ENCODE results near the gene CDH18. TPM values are rescaled to one million over a fixed set of nuclear protein-coding genes. Genes with fewer than 3 reads are reported as not detected.

The CDH18 gene
- total and polyA plus RNA-seq, 2 of the 4 experiments (the other 2 are of a cell fraction): 0.24 to 1.1 TPM

GRCh38 chr5:19986806-19987205 lies 1.2 kb downstream of the CDH18 start:
- Histone ChIP-seq H3K14ac (replicated peaks; ENCODE audit: low read depth, low read length) (no peak overlapping the region), H3K4me1 (ENCODE audit: control insufficient read depth, insufficient read depth, low read length) (no peaks in the 10 kb centered on the region), H3K27me3 (ENCODE audit: control insufficient read depth, insufficient read depth, low read length) (peaks cover 3% of the 10 kb centered on the region; the same call in 1 of the 2 replicates), H3K23ac (ENCODE audit: low read depth, low read length) (no peak overlapping the region), H4K20me1 (ENCODE audit: insufficient read depth, low read length) (no peaks in the 10 kb centered on the region), H3K4me3 (ENCODE audit: insufficient read depth, low read depth, low read length) (no peak overlapping the region), H2BK120ac (ENCODE audit: low read depth, low read length) (no peak overlapping the region), H2AK9ac (replicated peaks; ENCODE audit: low read depth, low read length, poor library complexity) (no peak overlapping the region), H2AFZ (replicated peaks; ENCODE audit: low read length, poor library complexity) (no peak overlapping the region), H2BK20ac (ENCODE audit: low read depth, low read length) (no peak overlapping the region), H4K91ac (ENCODE audit: insufficient read depth, low read depth, low read length) (no peak overlapping the region), H3K4ac (ENCODE audit: low read depth, low read length) (no peak overlapping the region), H2BK15ac (ENCODE audit: low read depth, low read length) (no peak overlapping the region), H3K79me1 (ENCODE audit: low read depth in 1 of 2, low read length in 2 of 2) (no peaks in the 10 kb centered on the region), H3K27ac (ENCODE audit: insufficient read depth, low read length) (no peak overlapping the region), H2AK5ac (ENCODE audit: low read depth, low read length) (no peak overlapping the region), H4K8ac (ENCODE audit: low read depth in 2 of 2, low read length in 2 of 2) (no peak overlapping the region), H3K56ac (ENCODE audit: extremely low read depth, insufficient read depth, low read length) (no peak overlapping the region), H3K9ac (ENCODE audit: low read depth, low read length) (no peak overlapping the region), H4K5ac (ENCODE audit: low read depth, low read length) (no peak overlapping the region), H3K4me2 (ENCODE audit: low read depth, low read length) (no peak overlapping the region), H3K36me3 (ENCODE audit: control insufficient read depth, insufficient read depth, low read length) (no peaks in the 10 kb centered on the region), H3K9me1 (ENCODE audit: insufficient read depth, low read length) (no peaks in the 10 kb centered on the region), H3K18ac (ENCODE audit: low read depth, low read length) (no peak overlapping the region), H2BK5ac (ENCODE audit: low read depth, low read length, poor library complexity, severe bottlenecking) (no peak overlapping the region), H3K9me3 (ENCODE audit: control insufficient read depth, insufficient read depth, low read length) (no peaks in the 10 kb centered on the region)
- in situ Hi-C loops (cut with MboI; ENCODE audit: low sequenced_read_pairs) (no loop called here), dilution Hi-C loops (cut with HindIII; ENCODE audit: low sequenced_read_pairs, unreplicated experiment) (no loop called here), intact Hi-C loops (cut with micrococcal nuclease) (no loop called here)
- WGBS, 2 experiments (ENCODE audit: extremely low coverage in 2 of 2, insufficient read length in 1 of 2): no CpG with 5 or more reads among the region's 2 CpGs
- no TSS peak for BruUV-seq (replicated peaks)
- CTCF ChIA-PET: no interaction called here
- DNase-seq: no peak
- POLR2A ChIA-PET (ENCODE audit: unreplicated experiment): no interaction called here
- TF ChIP-seq ELK1 (IDR thresholded peaks at IDR 0.05; ENCODE audit: borderline replicate concordance, low read depth, low read length): no peak
- TF ChIP-seq RFX5 (IDR thresholded peaks at IDR 0.05; ENCODE audit: low read depth, low read length): no peak
- no peak for TF ChIP-seq RCOR1 (IDR thresholded peaks at IDR 0.05; ENCODE audit: insufficient replicate concordance, low read length)
- no peak for TF ChIP-seq RAD21 (IDR thresholded peaks at IDR 0.05; ENCODE audit: low read length)
- TF ChIP-seq BHLHE40 (IDR thresholded peaks at IDR 0.05; ENCODE audit: low read depth, low read length): no peak
- TF ChIP-seq CHD1 (IDR thresholded peaks at IDR 0.05; ENCODE audit: low read depth, low read length): no peak
- TF ChIP-seq CTCF (conservative IDR thresholded peaks at IDR 0.05; ENCODE audit: low read depth, low read length): no peak
- TF ChIP-seq NFE2L2 (IDR thresholded peaks at IDR 0.05; ENCODE audit: low read depth, low read length): no peak
- ATAC-seq (ENCODE audit: low read depth): no peak
